GM19468 (cell line): ENCODE measurements around the gene TTC28.
"Not testable (repeated sequence)": the region's sequence is repeated elsewhere in the genome, so short reads cannot be mapped to it uniquely, and the experiment has no call there.

Experiments used
- ATAC-seq: cut with Tn5 transposase; IDR thresholded peaks from one replicate; pipeline ENCODE4 v1.9.1; 2021; ENCODE audit warnings: mild to moderate bottlenecking, moderate library complexity, moderate number of reproducible peaks; ENCODE audit not compliant: unreplicated experiment; ENCODE audit errors: extremely low read depth

The TTC28 gene

DNA sequence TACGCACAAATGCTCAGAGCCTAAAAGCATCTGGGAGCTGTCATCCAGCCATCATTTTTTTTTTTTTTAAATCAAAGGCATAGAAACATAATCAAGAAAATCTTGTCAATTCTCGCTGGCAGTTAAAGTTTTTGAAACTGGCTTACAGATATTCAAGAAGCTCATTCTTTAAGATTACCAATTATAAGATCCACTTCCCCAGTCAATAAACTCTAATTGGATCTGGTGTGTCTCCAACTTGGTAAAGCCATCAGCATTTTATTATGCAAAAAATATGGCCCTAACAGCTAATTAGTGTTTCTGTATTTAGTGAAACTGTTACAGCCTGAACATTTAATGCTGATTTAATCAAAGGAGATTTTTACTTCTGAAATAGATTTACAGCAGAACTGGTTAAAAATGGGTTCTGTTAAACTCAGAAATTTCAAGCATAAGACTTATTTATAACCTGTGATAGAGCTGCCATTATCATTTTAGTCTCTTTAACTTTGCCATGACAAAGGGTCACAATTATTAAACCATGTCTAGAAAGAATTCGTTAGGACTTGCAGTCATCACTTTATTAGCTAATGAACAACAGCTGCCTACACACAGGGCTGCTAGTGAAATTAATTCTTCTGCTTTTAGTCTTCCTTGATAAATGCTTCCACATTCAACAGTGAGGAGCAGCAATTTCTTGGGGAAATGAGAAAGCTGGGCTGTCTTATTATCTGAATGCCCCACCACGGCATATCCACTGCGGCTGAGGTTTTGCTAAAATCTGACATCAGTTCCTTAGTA is 584.1 kb downstream of the TTC28 start:
- no peak for ATAC-seq

DNA sequence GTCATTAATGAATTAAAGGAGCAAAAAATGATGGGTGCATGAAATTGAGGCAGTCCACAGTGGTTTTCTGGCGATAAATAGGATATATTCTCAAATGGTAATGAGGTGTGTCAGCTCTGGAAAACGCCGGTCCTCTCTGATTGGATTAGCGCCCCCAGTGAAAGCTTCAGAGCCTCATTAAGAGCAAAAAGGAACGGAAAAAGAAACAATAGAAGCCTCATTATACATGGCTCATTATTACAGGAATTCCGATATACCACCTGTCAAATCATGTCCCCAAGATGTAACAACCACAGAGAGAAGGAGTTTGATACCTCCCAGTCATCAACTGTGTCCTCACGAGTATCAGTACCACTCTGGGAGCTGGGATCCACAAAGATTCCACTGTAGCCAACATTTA is 584.9 kb downstream of the TTC28 start:
- ATAC-seq = no peak

GRCh38 chr22:28093711-28094110 is 585.9 kb downstream of the TTC28 start:
- no peak for ATAC-seq

GRCh38 chr22:28091486-28091885 is 588.2 kb downstream of the TTC28 start:
- no peak for ATAC-seq

- not testable (repeated sequence) for ATAC-seq
Measured at GRCh38 chr22:28089541-28089940, 590.1 kb downstream of the TTC28 start.

DNA sequence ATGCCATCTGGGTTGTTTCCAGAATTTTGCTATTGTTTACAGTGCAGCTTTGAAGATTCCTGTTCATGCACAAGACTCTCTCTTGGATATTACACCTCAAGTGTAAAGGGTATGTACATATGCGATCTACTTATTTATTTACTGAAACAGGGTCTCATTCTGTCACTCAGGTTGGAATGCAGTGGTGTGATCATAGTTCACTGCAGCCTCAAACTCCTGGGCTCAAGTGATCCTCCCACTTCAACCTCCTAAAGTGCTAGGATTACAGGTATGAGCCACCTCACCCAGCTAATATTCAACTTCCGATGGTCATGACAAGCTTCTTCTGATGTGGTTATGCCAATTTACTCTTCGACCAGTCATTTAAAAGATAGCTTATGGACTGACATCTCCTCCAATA is 602.5 kb downstream of the TTC28 start:
- ATAC-seq = no peak

DNA sequence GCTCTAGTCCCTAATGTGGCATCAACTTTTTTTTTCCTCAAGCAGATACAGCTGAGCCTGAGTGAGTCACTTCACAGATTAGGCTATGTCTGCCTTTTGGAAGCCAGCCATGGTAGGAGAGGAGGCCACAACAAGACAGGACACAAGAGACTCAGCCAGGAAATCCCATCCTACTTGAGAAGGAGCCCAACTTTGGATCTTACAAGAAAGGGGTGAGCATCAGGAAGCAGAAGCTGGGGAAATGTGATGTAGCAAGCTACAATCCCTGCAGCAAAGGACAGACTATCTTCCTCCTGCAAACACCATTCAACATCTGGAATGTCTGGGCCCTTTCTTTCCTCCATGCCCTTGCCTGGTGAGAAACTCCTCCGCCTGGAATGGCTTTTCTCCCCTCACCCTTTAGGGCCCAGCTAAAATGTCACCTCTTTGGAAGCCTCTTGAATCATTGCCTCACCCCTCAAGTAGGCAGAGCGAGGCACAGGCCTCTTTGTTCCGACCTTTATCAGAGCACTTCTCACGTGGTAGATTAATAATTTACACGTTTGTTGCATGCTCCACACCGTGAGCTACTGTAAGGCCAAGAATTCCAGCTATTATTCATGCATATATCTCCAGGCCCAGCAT is 604.2 kb downstream of the TTC28 start:
- ATAC-seq = no peak

- no peak for ATAC-seq
Measured at GRCh38 chr22:28074526-28074925, 605.1 kb downstream of the TTC28 start.

DNA sequence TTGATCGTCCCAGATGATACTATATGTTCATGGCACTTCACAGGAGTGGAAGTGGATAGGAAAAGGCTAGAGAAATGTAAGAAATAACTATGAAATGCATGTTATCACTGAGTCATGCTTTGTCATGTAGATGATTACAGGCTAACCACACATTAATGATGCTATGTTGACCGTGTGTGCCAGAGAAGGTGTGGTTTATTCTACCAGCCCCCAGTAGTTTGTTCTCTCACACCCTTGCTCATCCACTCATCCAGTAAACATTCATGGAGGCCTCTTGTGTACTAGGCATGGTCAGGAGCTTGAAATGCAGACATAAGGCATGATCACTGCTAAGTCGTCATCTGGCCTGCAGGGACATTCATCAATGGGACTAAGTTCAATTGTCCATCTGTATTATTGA is 607.6 kb downstream of the TTC28 start:
- ATAC-seq = no peak

DNA sequence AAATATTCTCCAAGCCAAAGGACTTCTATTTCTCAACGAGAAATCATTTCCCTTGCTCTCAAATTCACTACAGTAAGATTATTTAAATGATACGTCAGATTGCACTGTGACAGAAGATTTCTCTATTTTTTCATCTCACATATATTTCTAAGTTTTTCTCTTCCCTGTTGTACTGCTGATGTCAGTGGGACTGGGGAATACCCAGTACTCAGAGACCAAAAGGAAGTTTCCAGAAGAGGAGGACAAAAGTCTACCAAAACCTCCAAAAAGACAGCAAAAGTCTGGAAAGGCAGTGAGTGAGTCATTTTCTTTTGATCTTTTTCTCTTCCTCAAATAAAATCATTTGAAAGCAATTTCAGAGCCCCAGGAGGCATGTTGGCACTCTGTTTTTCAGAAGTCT is 610.8 kb downstream of the TTC28 start:
- no peak for ATAC-seq

DNA sequence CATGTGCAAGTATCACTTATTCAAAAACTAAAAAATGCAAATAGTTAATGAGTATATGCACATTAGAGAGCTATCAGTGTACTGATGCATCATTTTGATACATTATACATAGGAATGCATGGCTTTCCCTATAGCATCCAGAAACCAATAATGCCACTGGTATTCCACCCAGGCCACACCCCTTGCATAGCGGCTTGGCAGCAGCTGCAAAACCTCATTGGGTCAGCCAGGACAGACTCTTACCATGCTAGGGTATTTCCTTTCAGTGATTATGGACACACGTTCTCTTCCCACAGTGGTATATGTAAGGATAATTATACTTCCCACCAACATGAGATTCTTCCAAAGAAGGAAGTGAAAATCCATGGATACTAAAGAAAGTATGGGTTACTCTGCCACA is 614.7 kb downstream of the TTC28 start:
- ATAC-seq = no peak

- ATAC-seq = no peak
Measured at GRCh38 chr22:28063656-28064055, 616.0 kb downstream of the TTC28 start.

GRCh38 chr22:28060594-28060993 is 619.0 kb downstream of the TTC28 start:
- not testable (repeated sequence) for ATAC-seq

GRCh38 chr22:28058036-28058435 is 621.6 kb downstream of the TTC28 start:
- ATAC-seq = no peak

DNA sequence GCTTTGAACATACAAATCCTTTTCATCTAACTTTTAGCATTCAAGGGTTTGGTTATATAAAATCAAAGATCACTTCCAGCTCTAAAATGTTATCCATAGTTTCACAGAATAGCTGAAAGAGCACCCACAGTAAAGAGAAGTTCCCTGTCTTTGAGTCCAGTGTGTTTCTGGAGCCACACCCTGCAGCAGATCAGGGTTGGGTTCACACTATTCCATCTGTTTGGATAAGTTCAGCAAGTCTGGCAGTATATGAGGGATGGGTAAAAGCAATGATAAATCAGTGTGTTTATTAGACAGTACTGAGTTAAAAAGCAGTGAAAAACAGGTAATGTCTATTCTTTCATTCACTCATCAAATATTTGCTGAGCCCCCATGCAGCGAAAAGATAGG is 624.8 kb downstream of the TTC28 start:
- no peak for ATAC-seq

DNA sequence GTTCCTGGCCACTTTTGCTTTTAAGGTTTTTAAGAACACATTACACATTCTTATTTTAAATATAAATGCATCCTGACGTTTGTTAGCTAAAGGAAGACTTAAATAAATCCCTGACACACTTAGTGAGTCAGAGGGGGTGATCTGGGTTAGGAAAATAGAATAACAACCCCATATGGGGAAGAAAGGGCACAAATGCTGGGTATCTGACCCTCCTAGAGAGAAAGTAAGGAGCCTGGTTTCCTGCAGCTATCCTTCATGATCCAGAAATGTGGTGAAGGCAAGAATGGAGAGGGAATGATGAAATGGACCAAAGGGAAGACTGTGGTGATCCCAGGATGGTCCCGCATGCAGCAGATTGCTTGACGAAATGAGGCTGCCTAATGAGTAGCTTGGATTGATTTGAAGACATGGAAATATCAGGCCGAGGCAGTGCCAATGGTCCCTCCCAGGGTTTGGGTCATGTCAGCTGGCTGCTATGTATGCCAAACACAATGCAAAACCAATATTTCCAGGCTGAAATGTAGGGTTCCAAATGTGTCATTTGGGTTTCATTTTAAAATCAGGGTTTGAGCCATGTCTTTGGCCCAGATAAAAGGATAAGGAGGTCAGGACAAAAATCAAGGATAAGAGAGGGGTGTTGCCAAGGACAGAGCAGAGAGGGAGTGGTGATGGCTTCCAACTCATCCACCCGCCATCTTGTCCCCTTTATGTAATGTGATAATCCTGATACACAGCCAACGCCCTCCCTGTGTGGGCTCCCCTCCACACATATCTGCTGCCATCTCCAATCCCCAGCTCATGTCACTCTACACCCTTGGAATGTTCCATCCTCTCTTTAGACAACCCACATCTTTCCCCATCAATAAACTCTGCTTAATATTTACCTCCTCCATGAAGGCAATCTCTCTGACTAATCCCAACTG is 625.5 kb downstream of the TTC28 start:
- ATAC-seq = no peak

DNA sequence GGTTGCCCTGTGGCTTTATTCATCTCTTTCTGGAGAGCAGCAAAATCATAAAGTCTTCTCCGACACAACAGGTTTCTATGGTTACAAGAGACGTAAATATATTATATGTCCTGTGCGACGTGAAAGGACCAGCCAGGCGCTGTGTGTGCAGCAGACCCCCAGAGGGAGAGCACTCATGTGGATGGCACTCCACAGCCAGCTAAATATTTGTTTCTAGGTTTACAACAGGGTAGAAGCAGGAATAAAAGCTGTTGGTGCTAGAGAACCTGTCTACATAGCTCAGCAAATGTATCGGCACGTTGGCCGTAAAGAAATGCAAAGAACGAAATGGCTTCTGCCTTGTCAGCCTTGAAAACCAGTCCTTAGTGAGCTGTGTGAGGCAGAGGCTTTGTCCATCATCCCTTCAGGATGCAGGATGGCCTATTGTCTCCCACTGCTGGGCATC is 626.8 kb downstream of the TTC28 start:
- no peak for ATAC-seq

DNA sequence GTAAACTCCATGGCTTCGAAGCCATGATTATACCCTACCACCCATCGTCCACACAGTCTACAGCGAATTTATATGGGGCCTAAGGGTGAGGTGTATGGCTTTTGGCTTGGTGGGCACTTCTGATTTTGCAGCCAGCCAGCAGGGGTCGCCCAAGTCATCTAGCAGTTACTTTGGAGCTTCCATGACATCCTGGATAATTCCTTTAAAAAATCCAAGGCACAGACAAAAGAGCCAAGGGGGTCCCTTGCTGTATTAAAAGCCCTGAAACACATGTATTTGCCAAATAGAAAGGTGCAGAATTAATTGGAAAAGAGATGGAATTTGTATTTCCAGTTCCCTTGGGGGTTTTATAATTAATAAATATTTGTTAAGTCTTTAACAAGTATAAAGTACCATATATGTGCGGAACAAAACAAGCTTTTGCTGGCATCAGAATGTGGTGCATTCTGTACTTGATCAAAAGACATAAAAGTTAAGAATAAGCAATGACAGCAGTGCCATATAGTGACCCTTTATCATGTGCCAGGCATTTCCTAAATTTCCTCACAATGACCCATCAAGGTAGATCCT is 627.8 kb downstream of the TTC28 start:
- no peak for ATAC-seq

GRCh38 chr22:28051091-28051786 is 628.4 kb downstream of the TTC28 start:
- no peak for ATAC-seq

DNA sequence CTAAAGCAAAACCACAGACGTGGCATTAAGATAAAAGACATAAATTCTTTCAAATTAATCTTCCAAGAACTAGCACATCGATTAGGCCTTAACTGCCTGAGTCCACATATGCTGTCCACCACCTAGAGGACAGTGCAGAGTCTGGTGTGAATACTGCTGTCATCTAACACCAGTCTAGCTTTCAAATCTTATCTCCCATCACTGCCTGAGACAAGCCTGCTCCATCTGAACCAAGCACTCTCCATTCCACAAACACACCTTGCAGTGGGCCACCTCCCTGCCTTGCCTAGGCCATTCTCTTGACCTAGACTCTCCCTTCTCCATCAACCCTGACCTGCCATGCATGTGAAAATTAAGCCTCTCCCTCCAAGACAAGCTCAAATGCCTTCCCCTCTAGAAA is 631.1 kb downstream of the TTC28 start:
- ATAC-seq = no peak
